K562 (cell line): ENCODE results near the gene PEX5L. TPM values are rescaled to one million over a fixed set of nuclear protein-coding genes. Genes with fewer than 3 reads are reported as not detected.

Experiments used
- ATAC-seq: fragments of 200-7000 bp; cut with Tn5 transposase; 3 replicates; pipeline ENCODE4 v1.9.1; 2020; ENCODE audit warnings: moderate library complexity
- BruUV-seq: library from RNA; stranded (reverse); fragments of 400-500 nt; replicated peaks from 2 replicates; lab custom pipeline; 2021; lab: Mats Ljungman, UMichigan
- CTCF ChIA-PET: fragments of 300-600 bp; formaldehyde crosslinking; extraction: SDS; loops from one replicate; lab custom pipeline; 2021; ENCODE audit warnings: low intra/inter-chr PET ratio; lab: Yijun Ruan, JAX
- POLR2A ChIA-PET: fragments of 300-600, 350-650 bp; sonication (Branson Sonifier 250); formaldehyde crosslinking; extraction: SDS; loops from one replicate; lab custom pipeline; 2021; ENCODE audit warnings: antibody characterized with exemption, inconsistent platforms; lab: Yijun Ruan, JAX
- DNase-seq, 4 experiments: peaks; one replicate each; pipeline versions ENCODE4 v3.0.0 to v3.0.0-alpha.2; 2011 to 2018; ENCODE audit warnings: low spot score in 3 of 4, mixed read lengths in 3 of 4; ENCODE audit errors: extremely low read depth in 1 of 4
- FAIRE-seq: peaks from 2 replicates; lab custom pipeline; 2011; peaks lifted over from hg19 to GRCh38; lab: Jason Lieb, UNC
- H2AFZ ChIP-seq: 2 replicates; pipeline ENCODE4 v1.6.0; 2011; ENCODE audit warnings: low read depth, low read length, control low read depth, inconsistent platforms
- H3K27ac ChIP-seq: fragments of 200-600 bp; 3 replicates; pipeline ENCODE4 v1.8.0; 2011; ENCODE audit warnings: low read depth, mild to moderate bottlenecking, control low read depth, inconsistent platforms, low read length, moderate library complexity, mixed read lengths; ENCODE audit errors: extremely low read depth
- H3K27me3 ChIP-seq, 2 experiments: fragments of 300-600 bp in 1 of 2; 2 replicates in 1 of 2; 3 replicates in 1 of 2; pipeline versions ENCODE4 v1.6.0 to v1.8.0; 2011; ENCODE audit warnings: inconsistent platforms in 2 of 2, low read length in 2 of 2, mild to moderate bottlenecking in 1 of 2, mixed read lengths in 1 of 2, moderate library complexity in 1 of 2; ENCODE audit not compliant: control insufficient read depth in 2 of 2, insufficient read depth in 2 of 2
- H3K36me3 ChIP-seq: fragments of 300-600 bp; 3 replicates; pipeline ENCODE4 v1.8.0; 2011; ENCODE audit warnings: mild to moderate bottlenecking, low read length, inconsistent platforms; ENCODE audit not compliant: control insufficient read depth, insufficient read depth
- H3K4me1 ChIP-seq, 2 experiments: fragments of 200-600 bp in 1 of 2; replicated peaks in 1 of 2; 2 replicates in 1 of 2; 3 replicates in 1 of 2; pipeline versions ENCODE4 v1.5.1 to v1.8.0; 2011; ENCODE audit warnings: inconsistent platforms in 2 of 2, low read length in 2 of 2, mild to moderate bottlenecking in 1 of 2, mixed read lengths in 1 of 2, moderate library complexity in 1 of 2; ENCODE audit not compliant: control insufficient read depth in 2 of 2, insufficient read depth in 2 of 2
- H3K4me2 ChIP-seq: 2 replicates; pipeline ENCODE4 v1.6.1; 2011; ENCODE audit warnings: low read length, control low read depth, inconsistent platforms, mixed read lengths; ENCODE audit not compliant: insufficient read depth
- H3K4me3 ChIP-seq: fragments of 200-600 bp; sonication (generic), shearing (Covaris generic); 2 replicates; pipeline ENCODE4 v1.5.1; 2016; ENCODE audit warnings: control low read depth, inconsistent platforms
- H3K79me2 ChIP-seq: fragments of 200-600 bp; 3 replicates; pipeline ENCODE4 v1.8.0; 2011; ENCODE audit warnings: low read length, inconsistent platforms; ENCODE audit not compliant: control insufficient read depth, insufficient read depth
- H3K9ac ChIP-seq, 2 experiments: 2 replicates each; pipeline versions ENCODE4 v1.6.0 to v1.6.1; 2011; ENCODE audit warnings: low read depth in 2 of 2, low read length in 2 of 2, control low read depth in 1 of 2, inconsistent platforms in 1 of 2, mild to moderate bottlenecking in 1 of 2, mixed read lengths in 1 of 2; ENCODE audit not compliant: insufficient read depth in 1 of 2
- H3K9me1 ChIP-seq: one replicate; pipeline ENCODE4 v1.6.0; 2011; ENCODE audit warnings: inconsistent platforms, mild to moderate bottlenecking, low read length, moderate library complexity; ENCODE audit not compliant: control insufficient read depth, insufficient read depth
- H3K9me3 ChIP-seq: replicated peaks from 2 replicates; pipeline ENCODE4 v1.5.1; 2011; ENCODE audit warnings: low read depth, low read length, inconsistent platforms; ENCODE audit not compliant: control insufficient read depth, insufficient read depth
- H4K20me1 ChIP-seq: replicated peaks from 2 replicates; pipeline ENCODE4 v1.6.1; 2011; ENCODE audit warnings: low read length, inconsistent platforms, mixed read lengths; ENCODE audit not compliant: control insufficient read depth, insufficient read depth
- BRF1 ChIP-seq: IDR thresholded peaks from 3 replicates; pipeline ENCODE4 v1.6.1; 2011; ENCODE audit warnings: borderline replicate concordance, mild to moderate bottlenecking; ENCODE audit not compliant: insufficient read length; ENCODE audit errors: extremely low read depth
- E2F3 ChIP-seq: fragments of 250-450 bp; sonication (Bioruptor Pico); IDR thresholded peaks from 2 replicates; pipeline ENCODE4 v1.4.0; 2020; ENCODE audit warnings: mild to moderate bottlenecking
- KAT2B ChIP-seq: IDR thresholded peaks from one replicate; pipeline ENCODE4 v1.6.1; 2012; ENCODE audit warnings: low read depth, mild to moderate bottlenecking, control low read depth, inconsistent platforms, low read length, moderate library complexity
- NFRKB ChIP-seq: fragments of 450-650 bp; IDR thresholded peaks from 2 replicates; pipeline ENCODE4 v1.6.1; 2016; ENCODE audit warnings: low read depth
- SAP30 ChIP-seq: fragments of 200-600 bp; sonication (generic); IDR thresholded peaks from 2 replicates; pipeline ENCODE4 v1.6.1; 2012; ENCODE audit warnings: borderline replicate concordance, low read depth, mild to moderate bottlenecking, moderate library complexity, low read length, control low read depth, inconsistent platforms; ENCODE audit not compliant: insufficient read depth, poor library complexity, severe bottlenecking
- TAF9B ChIP-seq: fragments of 450-650 bp; IDR thresholded peaks from 2 replicates; pipeline ENCODE4 v1.6.1; 2018; ENCODE audit warnings: mild to moderate bottlenecking; ENCODE audit not compliant: partially characterized antibody
- U2AF2 ChIP-seq: fragments of 200-400 bp; formaldehyde crosslinking; optimal IDR thresholded peaks from 2 replicates; pipeline ENCODE3; 2017; ENCODE audit warnings: low read depth, mild to moderate bottlenecking, low read length
- ZNF165 ChIP-seq: fragments of 250-450 bp; sonication (Bioruptor Pico); IDR thresholded peaks from 2 replicates; pipeline ENCODE4 v1.4.0; 2020; ENCODE audit warnings: borderline replicate concordance
- ZNF436 ChIP-seq: fragments of 250-450, 450-650 bp; sonication (Bioruptor Pico); formaldehyde crosslinking; IDR thresholded peaks from 2 replicates; pipeline ENCODE4 v1.7.0; 2020; ENCODE audit warnings: mild to moderate bottlenecking
- ZNF77 ChIP-seq: fragments of 250-450 bp; sonication (Bioruptor Pico); IDR thresholded peaks from 2 replicates; pipeline ENCODE4 v1.5.0; 2020
- in situ Hi-C: fragments of 300-500 bp; cut with MboI; formaldehyde crosslinking; loops from 4 replicates; pipeline ENCODE4 v1.15.0; 2018; ENCODE audit warnings: inconsistent platforms, mixed read lengths
- intact Hi-C: fragments of 100-400 bp; cut with micrococcal nuclease; formaldehyde crosslinking; loops from 2 replicates; pipeline ENCODE4 v1.14.2; 2022
- polyA plus RNA-seq, 8 experiments: library from polyadenylated mRNA; depleted of rRNA in 4 of 8; stranded (reverse) in 5 of 8; unstranded in 3 of 8; fragments of >200 nt; fragmentation: Nextera tagmentation in 2 of 8; fragmentation: Illumina TruSeq in 1 of 8; extraction: Ambion mirVana in 2 of 8; extraction: Trizol in 1 of 8; gene quantifications; 2 replicates each; pipeline versions ENCODE4 v1.2.1 to v1.2.3, GENCODE V29; 2011 to 2014; ENCODE audit warnings: inconsistent platforms in 1 of 8, missing spikeins in 1 of 8
- total RNA-seq, 7 experiments: library from RNA; depleted of rRNA in 6 of 7; stranded (reverse); fragments of >200 nt in 6 of 7; fragmentation: Illumina TruSeq in 2 of 7; extraction: Trizol in 2 of 7; gene quantifications; 2 replicates each; pipeline versions ENCODE4 v1.2.1 to v1.2.3, GENCODE V29; 2011 to 2021; ENCODE audit warnings: low replicate concordance in 1 of 7
- TF ChIP-seq, protein P1 (sequence below): sonication (generic); formaldehyde crosslinking; IDR thresholded peaks from 2 replicates; pipeline ENCODE4 v1.8.1; 2022; ENCODE audit warnings: missing genetic modification reagents
- TF ChIP-seq, protein P2 (sequence below): fragments of 450-650 bp; IDR thresholded peaks from 2 replicates; pipeline ENCODE4 v1.6.1; 2018; ENCODE audit not compliant: partially characterized antibody
- TF ChIP-seq, protein P3 (sequence below): sonication (generic); formaldehyde crosslinking; IDR thresholded peaks from 2 replicates; pipeline ENCODE4 v1.8.0; 2022; ENCODE audit warnings: mild to moderate bottlenecking, missing genetic modification reagents

The PEX5L gene
- total and polyA plus RNA-seq, 9 of the 15 experiments (the other 6 are each of a cell fraction or from before 2014, with no cell fraction given), result not detected

DNA sequence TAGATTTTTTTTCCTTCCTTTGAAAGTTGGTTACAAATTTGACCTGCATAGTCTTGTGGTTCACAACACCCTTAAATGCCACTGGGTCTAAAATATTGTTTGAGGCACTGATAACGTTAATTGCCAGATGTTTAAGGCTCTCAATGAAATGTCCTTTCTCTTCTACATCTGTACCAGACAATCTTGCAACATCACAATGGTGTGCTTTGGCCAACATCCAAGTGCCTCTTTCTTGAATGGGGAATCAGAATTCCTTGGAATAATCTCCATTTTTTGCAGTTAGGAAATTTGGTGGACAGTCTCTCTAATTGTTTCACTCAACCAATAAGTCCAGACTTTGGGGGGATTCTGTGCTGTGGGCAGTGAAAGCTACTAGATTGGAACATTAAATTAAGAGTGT is 26.0 kb upstream of the PEX5L start (continued):
- TF ChIP-seq, protein P1, sequence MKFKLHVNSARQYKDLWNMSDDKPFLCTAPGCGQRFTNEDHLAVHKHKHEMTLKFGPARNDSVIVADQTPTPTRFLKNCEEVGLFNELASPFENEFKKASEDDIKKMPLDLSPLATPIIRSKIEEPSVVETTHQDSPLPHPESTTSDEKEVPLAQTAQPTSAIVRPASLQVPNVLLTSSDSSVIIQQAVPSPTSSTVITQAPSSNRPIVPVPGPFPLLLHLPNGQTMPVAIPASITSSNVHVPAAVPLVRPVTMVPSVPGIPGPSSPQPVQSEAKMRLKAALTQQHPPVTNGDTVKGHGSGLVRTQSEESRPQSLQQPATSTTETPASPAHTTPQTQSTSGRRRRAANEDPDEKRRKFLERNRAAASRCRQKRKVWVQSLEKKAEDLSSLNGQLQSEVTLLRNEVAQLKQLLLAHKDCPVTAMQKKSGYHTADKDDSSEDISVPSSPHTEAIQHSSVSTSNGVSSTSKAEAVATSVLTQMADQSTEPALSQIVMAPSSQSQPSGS (CRISPR knock-in tag), result no peak
- no peak for TF ChIP-seq U2AF2
- TF ChIP-seq, protein P2, sequence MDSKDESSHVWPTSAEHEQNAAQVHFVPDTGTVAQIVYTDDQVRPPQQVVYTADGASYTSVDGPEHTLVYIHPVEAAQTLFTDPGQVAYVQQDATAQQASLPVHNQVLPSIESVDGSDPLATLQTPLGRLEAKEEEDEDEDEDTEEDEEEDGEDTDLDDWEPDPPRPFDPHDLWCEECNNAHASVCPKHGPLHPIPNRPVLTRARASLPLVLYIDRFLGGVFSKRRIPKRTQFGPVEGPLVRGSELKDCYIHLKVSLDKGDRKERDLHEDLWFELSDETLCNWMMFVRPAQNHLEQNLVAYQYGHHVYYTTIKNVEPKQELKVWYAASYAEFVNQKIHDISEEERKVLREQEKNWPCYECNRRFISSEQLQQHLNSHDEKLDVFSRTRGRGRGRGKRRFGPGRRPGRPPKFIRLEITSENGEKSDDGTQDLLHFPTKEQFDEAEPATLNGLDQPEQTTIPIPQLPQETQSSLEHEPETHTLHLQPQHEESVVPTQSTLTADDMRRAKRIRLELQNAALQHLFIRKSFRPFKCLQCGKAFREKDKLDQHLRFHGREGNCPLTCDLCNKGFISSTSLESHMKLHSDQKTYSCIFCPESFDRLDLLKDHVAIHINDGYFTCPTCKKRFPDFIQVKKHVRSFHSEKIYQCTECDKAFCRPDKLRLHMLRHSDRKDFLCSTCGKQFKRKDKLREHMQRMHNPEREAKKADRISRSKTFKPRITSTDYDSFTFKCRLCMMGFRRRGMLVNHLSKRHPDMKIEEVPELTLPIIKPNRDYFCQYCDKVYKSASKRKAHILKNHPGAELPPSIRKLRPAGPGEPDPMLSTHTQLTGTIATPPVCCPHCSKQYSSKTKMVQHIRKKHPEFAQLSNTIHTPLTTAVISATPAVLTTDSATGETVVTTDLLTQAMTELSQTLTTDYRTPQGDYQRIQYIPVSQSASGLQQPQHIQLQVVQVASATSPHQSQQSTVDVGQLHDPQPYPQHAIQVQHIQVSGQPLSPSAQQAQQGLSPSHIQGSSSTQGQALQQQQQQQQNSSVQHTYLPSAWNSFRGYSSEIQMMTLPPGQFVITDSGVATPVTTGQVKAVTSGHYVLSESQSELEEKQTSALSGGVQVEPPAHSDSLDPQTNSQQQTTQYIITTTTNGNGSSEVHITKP, result no peak
- TF ChIP-seq ZNF436, result no peak
- no peak for TF ChIP-seq TAF9B

DNA sequence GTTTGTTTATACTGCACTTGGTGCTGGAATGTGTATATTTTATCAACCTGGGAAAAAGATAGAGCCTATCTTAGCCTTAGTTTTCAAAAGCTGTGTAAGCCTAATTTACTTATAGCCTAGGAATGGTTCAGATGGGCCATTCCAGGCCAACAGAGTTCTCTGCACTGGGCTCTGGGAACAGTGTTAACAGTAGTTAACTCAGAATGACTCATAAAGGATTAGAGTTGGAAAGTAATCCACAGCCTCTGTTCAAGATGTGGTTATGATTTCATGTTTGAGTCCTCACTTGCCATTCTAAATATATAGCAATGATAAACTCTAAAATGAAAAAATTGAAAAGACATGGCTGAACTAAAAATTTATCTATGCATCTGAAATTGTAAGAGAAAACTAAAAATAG is 22.6 kb upstream of the PEX5L start:
- ATAC-seq, result no peak
- BruUV-seq, result no TSS peak
- in situ Hi-C loops (no loop called here), intact Hi-C loops (no loop called here)
- no peaks in the 10 kb centered on the region for H4K20me1 ChIP-seq
- no peak overlapping the region for H3K9ac ChIP-seq
- H3K4me3 ChIP-seq, result no peak overlapping the region
- DNase-seq, result no peak
- POLR2A ChIA-PET, result interaction anchor here (1.4 kb wide), 1 partner anchor 10 kb away, joined by 5 read pairs; no protein-coding TSS in a partner anchor
- H3K9me3 ChIP-seq, result no peaks in the 10 kb centered on the region; the same call in 1 of the 2 replicates
- no peaks in the 10 kb centered on the region for H3K9me1 ChIP-seq
- no peaks in the 10 kb centered on the region for H3K4me1 ChIP-seq
- H3K36me3 ChIP-seq, result no peaks in the 10 kb centered on the region
- CTCF ChIA-PET, result no interaction called here
- H3K27me3 ChIP-seq, result no peaks in the 10 kb centered on the region
- H3K27ac ChIP-seq, result no peak overlapping the region
- no peak overlapping the region for H2AFZ ChIP-seq
- H3K79me2 ChIP-seq, result no peaks in the 10 kb centered on the region
- no peak for FAIRE-seq
- H3K4me2 ChIP-seq, result no peak overlapping the region
- TF ChIP-seq E2F3 (CRISPR knock-in tag) (no peak), BRF1 (no peak), KAT2B (no peak), SAP30 (no peak), NFRKB (no peak), ZNF165 (CRISPR knock-in tag) (no peak), ZNF77 (no peak)
- TF ChIP-seq, protein P3, sequence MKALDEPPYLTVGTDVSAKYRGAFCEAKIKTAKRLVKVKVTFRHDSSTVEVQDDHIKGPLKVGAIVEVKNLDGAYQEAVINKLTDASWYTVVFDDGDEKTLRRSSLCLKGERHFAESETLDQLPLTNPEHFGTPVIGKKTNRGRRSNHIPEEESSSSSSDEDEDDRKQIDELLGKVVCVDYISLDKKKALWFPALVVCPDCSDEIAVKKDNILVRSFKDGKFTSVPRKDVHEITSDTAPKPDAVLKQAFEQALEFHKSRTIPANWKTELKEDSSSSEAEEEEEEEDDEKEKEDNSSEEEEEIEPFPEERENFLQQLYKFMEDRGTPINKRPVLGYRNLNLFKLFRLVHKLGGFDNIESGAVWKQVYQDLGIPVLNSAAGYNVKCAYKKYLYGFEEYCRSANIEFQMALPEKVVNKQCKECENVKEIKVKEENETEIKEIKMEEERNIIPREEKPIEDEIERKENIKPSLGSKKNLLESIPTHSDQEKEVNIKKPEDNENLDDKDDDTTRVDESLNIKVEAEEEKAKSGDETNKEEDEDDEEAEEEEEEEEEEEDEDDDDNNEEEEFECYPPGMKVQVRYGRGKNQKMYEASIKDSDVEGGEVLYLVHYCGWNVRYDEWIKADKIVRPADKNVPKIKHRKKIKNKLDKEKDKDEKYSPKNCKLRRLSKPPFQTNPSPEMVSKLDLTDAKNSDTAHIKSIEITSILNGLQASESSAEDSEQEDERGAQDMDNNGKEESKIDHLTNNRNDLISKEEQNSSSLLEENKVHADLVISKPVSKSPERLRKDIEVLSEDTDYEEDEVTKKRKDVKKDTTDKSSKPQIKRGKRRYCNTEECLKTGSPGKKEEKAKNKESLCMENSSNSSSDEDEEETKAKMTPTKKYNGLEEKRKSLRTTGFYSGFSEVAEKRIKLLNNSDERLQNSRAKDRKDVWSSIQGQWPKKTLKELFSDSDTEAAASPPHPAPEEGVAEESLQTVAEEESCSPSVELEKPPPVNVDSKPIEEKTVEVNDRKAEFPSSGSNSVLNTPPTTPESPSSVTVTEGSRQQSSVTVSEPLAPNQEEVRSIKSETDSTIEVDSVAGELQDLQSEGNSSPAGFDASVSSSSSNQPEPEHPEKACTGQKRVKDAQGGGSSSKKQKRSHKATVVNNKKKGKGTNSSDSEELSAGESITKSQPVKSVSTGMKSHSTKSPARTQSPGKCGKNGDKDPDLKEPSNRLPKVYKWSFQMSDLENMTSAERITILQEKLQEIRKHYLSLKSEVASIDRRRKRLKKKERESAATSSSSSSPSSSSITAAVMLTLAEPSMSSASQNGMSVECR, result no peak
